HFFc6 (cell line): ENCODE data around the gene ABTB2. TPM values are rescaled to one million over a fixed set of nuclear protein-coding genes. Genes with fewer than 3 reads are reported as not detected.

Experiments used
- DNase-seq: peaks from one replicate; pipeline ENCODE4 v3.0.0-alpha.2; 2018
- H3K27ac Mint-ChIP-seq: 2 replicates; pipeline ENCODE4 v1.8.0; 2020; ENCODE audit warnings: mild to moderate bottlenecking, mixed read lengths
- H3K27me3 Mint-ChIP-seq: 2 replicates; pipeline ENCODE4 v1.8.0; 2021; ENCODE audit warnings: mild to moderate bottlenecking, moderate library complexity, mixed read lengths; ENCODE audit not compliant: insufficient read depth
- H3K36me3 Mint-ChIP-seq: 2 replicates; pipeline ENCODE4 v1.8.0; 2021; ENCODE audit warnings: low read depth, mixed read lengths
- H3K4me1 Mint-ChIP-seq: 2 replicates; pipeline ENCODE4 v1.8.0; 2020; ENCODE audit warnings: low read depth, mixed read lengths
- H3K4me3 Mint-ChIP-seq: 2 replicates; pipeline ENCODE4 v1.8.0; 2020; ENCODE audit warnings: mild to moderate bottlenecking, moderate library complexity, mixed read lengths
- H3K9me3 Mint-ChIP-seq: 2 replicates; pipeline ENCODE4 v1.8.0; 2020; ENCODE audit warnings: mild to moderate bottlenecking, mixed read lengths
- total RNA-seq, 6 experiments: library from RNA; stranded (reverse); fragmentation: NEBNext Ultra II Directional; extraction: Animal tissue kit (Norgen Biotek cat#: 25700); gene quantifications; 2 replicates in 1 of 6; 3 replicates in 5 of 6; pipeline ENCODE4 v1.2.3, GENCODE V29; 2021
- TF ChIP-seq, protein P1 (sequence below): fragments of 200-600 bp; sonication (generic); IDR thresholded peaks from 2 replicates; pipeline ENCODE4 v1.5.0; 2021; ENCODE audit warnings: antibody characterized with exemption, mild to moderate bottlenecking

The ABTB2 gene
- total RNA-seq, 6 experiments from 2014 or later = 2.5 to 3.6 (median 2.8) TPM

DNA sequence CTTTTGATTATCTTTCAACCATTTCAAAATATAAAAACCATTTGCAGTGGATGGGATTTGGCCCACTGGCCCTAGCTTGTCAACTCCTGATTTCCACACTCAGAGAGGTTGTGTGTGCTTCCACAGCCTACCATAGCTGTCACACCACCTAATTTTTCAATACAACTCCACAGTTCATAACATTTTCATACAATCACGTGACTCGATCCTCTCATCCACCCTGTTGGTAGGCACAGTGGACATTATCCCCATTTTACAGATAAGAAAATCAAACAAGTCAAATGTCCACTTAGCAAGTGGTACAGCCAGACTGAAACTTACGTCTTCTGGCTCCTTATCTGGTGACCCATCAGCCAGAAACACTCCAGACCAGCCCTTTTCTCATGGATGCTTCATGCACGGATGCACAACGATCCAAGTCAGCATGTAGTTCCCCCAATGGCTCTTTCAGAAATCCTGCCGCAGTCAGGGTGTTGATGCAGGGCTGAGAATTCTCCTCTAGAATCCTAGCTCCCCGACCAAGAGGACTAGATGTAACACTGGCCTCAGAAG is 88.0 kb downstream of the ABTB2 start:
- TF ChIP-seq, protein P1, sequence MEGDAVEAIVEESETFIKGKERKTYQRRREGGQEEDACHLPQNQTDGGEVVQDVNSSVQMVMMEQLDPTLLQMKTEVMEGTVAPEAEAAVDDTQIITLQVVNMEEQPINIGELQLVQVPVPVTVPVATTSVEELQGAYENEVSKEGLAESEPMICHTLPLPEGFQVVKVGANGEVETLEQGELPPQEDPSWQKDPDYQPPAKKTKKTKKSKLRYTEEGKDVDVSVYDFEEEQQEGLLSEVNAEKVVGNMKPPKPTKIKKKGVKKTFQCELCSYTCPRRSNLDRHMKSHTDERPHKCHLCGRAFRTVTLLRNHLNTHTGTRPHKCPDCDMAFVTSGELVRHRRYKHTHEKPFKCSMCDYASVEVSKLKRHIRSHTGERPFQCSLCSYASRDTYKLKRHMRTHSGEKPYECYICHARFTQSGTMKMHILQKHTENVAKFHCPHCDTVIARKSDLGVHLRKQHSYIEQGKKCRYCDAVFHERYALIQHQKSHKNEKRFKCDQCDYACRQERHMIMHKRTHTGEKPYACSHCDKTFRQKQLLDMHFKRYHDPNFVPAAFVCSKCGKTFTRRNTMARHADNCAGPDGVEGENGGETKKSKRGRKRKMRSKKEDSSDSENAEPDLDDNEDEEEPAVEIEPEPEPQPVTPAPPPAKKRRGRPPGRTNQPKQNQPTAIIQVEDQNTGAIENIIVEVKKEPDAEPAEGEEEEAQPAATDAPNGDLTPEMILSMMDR = no peak
- H3K4me3 Mint-ChIP-seq = no peak overlapping the region
- no peaks in the 10 kb centered on the region for H3K9me3 Mint-ChIP-seq
- no peak overlapping the region for H3K27ac Mint-ChIP-seq
- no peak for DNase-seq
- peaks cover 10% of the 10 kb centered on the region for H3K27me3 Mint-ChIP-seq
- H3K36me3 Mint-ChIP-seq = no peaks in the 10 kb centered on the region; the same call in 1 of the 2 replicates
- H3K4me1 Mint-ChIP-seq = peaks cover 23% of the 10 kb centered on the region

DNA sequence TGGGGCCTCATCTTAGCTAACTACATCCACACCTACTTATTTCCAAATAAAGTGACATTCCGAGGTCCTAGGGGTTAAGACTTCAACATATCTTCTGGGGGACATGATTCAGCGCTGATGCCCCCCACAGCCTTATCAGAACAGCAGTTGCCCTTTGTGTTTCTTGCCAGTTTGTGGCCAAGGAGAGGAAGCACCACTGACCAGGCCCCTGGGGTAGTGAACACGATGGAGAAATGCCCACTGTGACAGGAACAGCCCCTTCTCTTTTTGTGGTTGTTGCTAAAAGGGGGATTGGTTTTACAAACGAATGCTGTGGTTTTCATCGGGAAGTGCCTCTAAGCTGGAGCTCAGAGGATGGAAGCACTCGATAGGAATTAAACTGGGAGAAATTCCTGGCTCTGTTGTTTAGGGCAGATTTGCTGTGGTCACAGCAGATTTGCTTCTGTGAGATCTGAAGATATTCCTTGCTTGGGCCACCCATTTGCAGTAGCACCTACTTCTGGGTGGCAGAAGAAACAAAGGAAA is 88.8 kb downstream of the ABTB2 start:
- DNase-seq = no peak
- H3K9me3 Mint-ChIP-seq = no peaks in the 10 kb centered on the region
- no peak overlapping the region for H3K27ac Mint-ChIP-seq

DNA sequence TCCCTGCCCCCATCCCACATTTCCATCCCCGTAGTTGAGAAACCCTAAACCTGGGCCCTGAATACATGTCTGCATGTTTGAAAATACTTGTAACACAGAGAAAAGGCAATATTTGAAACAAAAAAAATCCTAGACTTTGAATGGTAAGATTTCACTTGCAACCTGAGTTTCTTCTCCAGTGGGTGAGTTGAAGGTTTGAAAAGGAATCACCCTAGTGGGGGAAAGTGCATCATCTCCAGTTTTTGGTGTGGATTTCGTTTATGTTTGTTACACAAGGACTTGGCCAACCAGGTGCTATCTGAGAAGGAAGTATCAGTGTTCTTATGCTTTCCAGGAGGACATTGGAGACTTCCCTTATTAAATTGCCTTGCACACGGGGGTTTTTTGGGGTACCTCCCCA is 90.4 kb downstream of the ABTB2 start:
- no peaks in the 10 kb centered on the region for H3K9me3 Mint-ChIP-seq
- DNase-seq = no peak
- no peak overlapping the region for H3K4me3 Mint-ChIP-seq
- TF ChIP-seq, protein P1 = no peak
- H3K27me3 Mint-ChIP-seq = peaks cover 10% of the 10 kb centered on the region
- no peaks in the 10 kb centered on the region; the same call in 1 of the 2 replicates for H3K36me3 Mint-ChIP-seq
- H3K4me1 Mint-ChIP-seq = peaks cover 35% of the 10 kb centered on the region
- no peak overlapping the region for H3K27ac Mint-ChIP-seq

More for the DNA sequence above, 88.8 kb downstream of the ABTB2 start:
- Mint-ChIP-seq H3K27me3 (peaks cover 10% of the 10 kb centered on the region), H3K4me3 (no peak overlapping the region), H3K36me3 (no peaks in the 10 kb centered on the region; the same call in 1 of the 2 replicates), H3K4me1 (peaks cover 19% of the 10 kb centered on the region)
- TF ChIP-seq, protein P1 = no peak

DNA sequence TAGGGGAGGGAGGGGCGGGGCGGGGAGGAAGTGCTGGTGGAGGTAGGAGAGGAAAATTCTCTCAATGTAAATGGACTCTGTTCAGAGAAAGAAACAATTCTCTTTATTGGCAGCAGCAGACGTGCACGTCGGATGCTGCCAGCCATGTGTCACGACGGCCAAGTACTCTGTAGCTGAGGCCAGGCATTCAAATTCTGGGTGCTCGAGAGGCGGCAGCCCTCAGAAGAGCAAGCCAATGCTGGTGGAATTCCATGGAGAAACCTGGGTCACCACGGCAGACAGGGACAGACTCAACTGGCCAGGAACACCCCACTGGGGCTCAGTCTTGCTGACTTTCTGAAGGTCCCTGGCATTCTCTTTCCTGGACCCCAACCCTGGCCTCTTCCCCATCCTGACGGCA is 90.8 kb downstream of the ABTB2 start:
- Mint-ChIP-seq H3K4me3 (no peak overlapping the region; the same call in 1 of the 2 replicates), H3K36me3 (no peaks in the 10 kb centered on the region; the same call in 1 of the 2 replicates), H3K4me1 (peaks cover 35% of the 10 kb centered on the region), H3K27ac (peak overlapping the region; percentile 80; the same call in 1 of the 2 replicates), H3K27me3 (peaks cover 10% of the 10 kb centered on the region), H3K9me3 (no peaks in the 10 kb centered on the region)
- no peak for DNase-seq
- TF ChIP-seq, protein P1 = no peak

DNA sequence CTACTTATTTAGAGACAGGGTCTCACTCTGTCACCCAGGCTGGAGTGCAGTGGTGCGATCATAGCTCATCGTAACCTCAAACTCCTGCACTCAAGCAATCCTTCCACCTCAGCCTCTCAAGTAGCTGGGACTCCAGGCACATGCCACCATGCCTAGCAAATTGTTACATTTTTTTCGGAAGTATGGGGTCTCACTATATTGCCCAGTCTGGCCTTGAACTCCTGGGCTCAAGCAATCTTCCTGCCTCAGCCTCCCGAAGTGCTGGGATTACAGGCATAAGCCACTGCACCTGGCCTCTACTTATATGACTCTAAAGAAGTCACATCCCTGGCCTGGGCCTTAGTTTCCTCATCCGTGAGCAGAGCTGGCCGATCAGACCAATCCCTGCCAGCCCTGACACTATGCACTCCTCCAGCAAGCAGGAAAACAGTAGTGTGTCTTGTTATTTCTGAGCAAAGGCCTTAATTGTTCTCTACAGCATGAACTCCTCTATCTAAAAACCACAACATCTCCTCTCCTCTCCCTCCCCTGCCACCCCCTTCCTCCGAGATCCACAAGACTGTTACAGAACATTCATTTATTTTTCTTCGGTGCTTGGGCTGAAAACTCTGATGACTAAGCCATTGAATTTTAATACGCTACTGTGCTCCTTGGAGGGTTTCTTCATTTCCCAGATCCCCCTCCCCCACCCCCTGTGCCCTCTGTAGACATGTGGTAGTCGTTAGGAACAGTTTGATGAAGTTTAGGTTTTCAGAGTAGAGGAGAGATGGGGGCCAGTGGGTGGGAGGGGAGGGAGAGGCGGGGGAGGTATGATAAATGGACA is 91.5 kb downstream of the ABTB2 start:
- H3K4me1 Mint-ChIP-seq = peaks cover 35% of the 10 kb centered on the region
- peaks cover 10% of the 10 kb centered on the region for H3K27me3 Mint-ChIP-seq
- peak overlapping the region; percentile 80 for H3K27ac Mint-ChIP-seq
- TF ChIP-seq, protein P1 = no peak
- peak; percentile 77 for DNase-seq
- no peaks in the 10 kb centered on the region for H3K9me3 Mint-ChIP-seq
- H3K36me3 Mint-ChIP-seq = no peaks in the 10 kb centered on the region; the same call in 1 of the 2 replicates
- H3K4me3 Mint-ChIP-seq = peak overlapping the region; percentile 56
